Neuronal stem cell (in vitro differentiated cells): ENCODE results near the gene NEGR1.

ENCODE experiments used
- DNase-seq: peaks from one replicate; pipeline ENCODE4 v3.0.0-alpha.2; 2013; ENCODE audit warnings: low spot score
- H2AFZ ChIP-seq: one replicate; pipeline ENCODE4 v1.6.1; 2013; ENCODE audit warnings: mild to moderate bottlenecking, low read length, inconsistent platforms
- H2AK5ac ChIP-seq: 2 replicates; pipeline ENCODE4 v1.6.1; 2013; ENCODE audit warnings: low read depth, mild to moderate bottlenecking, inconsistent platforms, low read length, moderate library complexity, mixed read lengths
- H2BK120ac ChIP-seq: 2 replicates; pipeline ENCODE4 v1.6.1; 2013; ENCODE audit warnings: low read depth, mild to moderate bottlenecking, inconsistent platforms, low read length, moderate library complexity, mixed read lengths
- H2BK12ac ChIP-seq: one replicate; pipeline ENCODE4 v1.6.1; 2013; ENCODE audit warnings: low read length, inconsistent platforms
- H2BK15ac ChIP-seq: 2 replicates; pipeline ENCODE4 v1.6.1; 2013; ENCODE audit warnings: mild to moderate bottlenecking, low read length, inconsistent platforms, mixed read lengths
- H2BK5ac ChIP-seq: one replicate; pipeline ENCODE4 v1.6.1; 2013; ENCODE audit warnings: inconsistent platforms, mild to moderate bottlenecking, low read length, moderate library complexity
- H3K14ac ChIP-seq: one replicate; pipeline ENCODE4 v1.6.1; 2013; ENCODE audit warnings: low read length, inconsistent platforms
- H3K18ac ChIP-seq: 2 replicates; pipeline ENCODE4 v1.6.1; 2013; ENCODE audit warnings: low read length, inconsistent platforms
- H3K23ac ChIP-seq: 2 replicates; pipeline ENCODE4 v1.6.1; 2013; ENCODE audit warnings: low read depth, mild to moderate bottlenecking, mixed read lengths, low read length, inconsistent platforms; ENCODE audit not compliant: poor library complexity
- H3K27ac ChIP-seq: replicated peaks from 3 replicates; pipeline ENCODE4 v1.5.1; 2013; ENCODE audit warnings: low read length, inconsistent platforms
- H3K27me3 ChIP-seq, 3 experiments: 2 replicates each; pipeline ENCODE4 v1.6.1; 2013; ENCODE audit warnings: low read length in 3 of 3, mild to moderate bottlenecking in 2 of 3, inconsistent platforms in 1 of 3, low read depth in 1 of 3, mixed read lengths in 1 of 3, moderate library complexity in 1 of 3; ENCODE audit not compliant: control insufficient read depth in 3 of 3, insufficient read depth in 3 of 3
- H3K36me3 ChIP-seq, 2 donors: replicated peaks in 1 of 2; 2 replicates each; pipeline ENCODE4 v1.6.1; 2013; ENCODE audit warnings: low read length in 2 of 2; ENCODE audit not compliant: control insufficient read depth in 2 of 2, insufficient read depth in 2 of 2
- H3K4ac ChIP-seq: 2 replicates; pipeline ENCODE4 v1.6.1; 2013; ENCODE audit warnings: inconsistent platforms, mild to moderate bottlenecking, low read length, moderate library complexity
- H3K4me1 ChIP-seq, 2 donors: 1 replicate in 1 of 2; 2 replicates in 1 of 2; pipeline ENCODE4 v1.6.1; 2013; ENCODE audit warnings: low read length in 2 of 2, low read depth in 1 of 2; ENCODE audit not compliant: control insufficient read depth in 2 of 2, insufficient read depth in 1 of 2
- H3K4me2 ChIP-seq: one replicate; pipeline ENCODE4 v1.6.1; 2013; ENCODE audit warnings: mild to moderate bottlenecking, low read length, inconsistent platforms; ENCODE audit not compliant: insufficient read depth, poor library complexity, severe bottlenecking
- H3K4me3 ChIP-seq, 2 donors: 2 replicates each; pipeline ENCODE4 v1.5.1; 2013; ENCODE audit warnings: low read length in 2 of 2, mild to moderate bottlenecking in 2 of 2, inconsistent platforms in 1 of 2, moderate library complexity in 1 of 2
- H3K79me1 ChIP-seq: one replicate; pipeline ENCODE4 v1.6.1; 2013; ENCODE audit warnings: low read depth, mild to moderate bottlenecking, inconsistent platforms, low read length, moderate library complexity
- H3K9ac ChIP-seq: one replicate; pipeline ENCODE4 v1.6.1; 2013; ENCODE audit warnings: mild to moderate bottlenecking, low read depth, low read length, inconsistent platforms; ENCODE audit not compliant: poor library complexity
- H3K9me3 ChIP-seq, 2 donors: replicated peaks in 1 of 2; 2 replicates each; pipeline versions ENCODE3 to v1.6.1; 2013; ENCODE audit warnings: low read length in 2 of 2, mild to moderate bottlenecking in 2 of 2, inconsistent platforms in 1 of 2, low read depth in 1 of 2, mixed read lengths in 1 of 2, moderate library complexity in 1 of 2; ENCODE audit not compliant: control insufficient read depth in 2 of 2, insufficient read depth in 1 of 2
- H4K8ac ChIP-seq: one replicate; pipeline ENCODE4 v1.6.1; 2013; ENCODE audit warnings: low read depth, mild to moderate bottlenecking, inconsistent platforms, low read length, moderate library complexity
- H4K91ac ChIP-seq: one replicate; pipeline ENCODE4 v1.6.1; 2013; ENCODE audit warnings: low read length, low read depth, mild to moderate bottlenecking, inconsistent platforms; ENCODE audit not compliant: poor library complexity
- WGBS, 2 donors: extraction: QIAGEN DNeasy Blood & Tissue Kit; methylation state at CpG; one replicate each; pipeline ENCODE4 v1.1.7; 2013; ENCODE audit warnings: missing lambda C conversion rate in 2 of 2, mixed read lengths in 1 of 2; ENCODE audit not compliant: insufficient read length in 2 of 2, insufficient replicate concordance in 1 of 2; ENCODE audit errors: extremely low coverage in 2 of 2; 5-methylcytosine and 5-hydroxymethylcytosine counted together

Gene NEGR1

DNA sequence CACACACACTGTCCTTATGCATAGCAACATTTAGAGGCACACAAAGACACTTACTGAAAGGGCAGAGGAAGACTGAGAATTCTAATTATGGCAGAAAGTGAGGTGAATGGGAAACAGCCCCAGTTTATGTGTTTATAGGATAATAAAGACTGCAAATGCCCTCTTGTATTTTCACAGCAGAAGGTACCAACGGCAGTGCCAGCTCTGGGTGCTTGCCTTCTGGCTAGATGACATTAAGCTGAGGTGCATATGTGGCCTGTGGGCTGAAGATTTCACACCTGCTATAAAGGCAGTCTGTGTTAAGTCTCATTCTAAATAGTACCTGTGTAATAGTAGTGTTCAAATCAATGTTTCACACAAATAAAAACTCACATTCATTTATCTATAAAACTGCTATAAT lies 854.3 kb downstream of the NEGR1 start:
- Histone ChIP-seq H2BK120ac (no peak overlapping the region), H3K18ac (no peak overlapping the region), H2AK5ac (no peak overlapping the region), H2BK5ac (no peak overlapping the region), H3K4me2 (no peak overlapping the region), H4K8ac (no peak overlapping the region), H3K4me3 (no peak overlapping the region), H2AFZ (no peak overlapping the region), H3K4ac (no peak overlapping the region), H3K79me1 (no peaks in the 10 kb centered on the region), H4K91ac (no peak overlapping the region), H2BK15ac (no peak overlapping the region), H3K27me3 (no peaks in the 10 kb centered on the region), H3K14ac (no peak overlapping the region), H3K36me3 (no peaks in the 10 kb centered on the region), H3K9me3 (no peaks in the 10 kb centered on the region), H3K23ac (no peak overlapping the region), H3K4me1 (no peaks in the 10 kb centered on the region), H2BK12ac (peak overlapping the region; percentile 41), H3K9ac (no peak overlapping the region), H3K27ac (no peak overlapping the region)
- no CpG with 5 or more reads among the region's 1 CpG for WGBS, 2 donors
- no peak for DNase-seq

DNA sequence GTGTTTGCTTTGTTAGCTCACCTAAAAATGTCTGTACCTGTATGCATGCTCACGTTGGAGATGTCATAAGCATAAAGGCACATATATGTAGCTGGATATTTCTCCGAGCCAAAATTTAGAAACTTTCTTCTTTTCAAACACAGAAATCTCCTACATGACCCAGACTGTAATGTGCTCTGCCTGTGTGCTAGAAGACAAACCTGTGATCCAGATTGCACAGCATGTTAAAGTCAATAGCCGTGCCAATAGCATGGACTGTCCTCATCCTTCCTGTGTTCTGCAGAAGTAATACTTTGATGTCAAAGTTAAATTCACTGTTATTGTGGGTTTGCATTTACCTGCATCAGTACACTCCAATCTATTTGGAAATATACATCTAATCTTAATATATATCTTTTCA lies 855.3 kb downstream of the NEGR1 start:
- no peak overlapping the region for H3K14ac ChIP-seq
- no peak overlapping the region for H3K9ac ChIP-seq
- no peaks in the 10 kb centered on the region for H3K4me1 ChIP-seq
- no peak overlapping the region for H2BK120ac ChIP-seq
- no peak overlapping the region for H3K4ac ChIP-seq
- no peak for DNase-seq
- no peaks in the 10 kb centered on the region for H3K9me3 ChIP-seq
- H4K8ac ChIP-seq = no peak overlapping the region
- no peaks in the 10 kb centered on the region for H3K36me3 ChIP-seq
- no peak overlapping the region for H4K91ac ChIP-seq
- H3K27me3 ChIP-seq = no peaks in the 10 kb centered on the region
- H3K4me3 ChIP-seq = no peak overlapping the region
- peak overlapping the region; percentile 19 for H2AFZ ChIP-seq
- no peaks in the 10 kb centered on the region for H3K79me1 ChIP-seq
- H2BK12ac ChIP-seq = no peak overlapping the region
- H2AK5ac ChIP-seq = no peak overlapping the region
- H2BK5ac ChIP-seq = no peak overlapping the region
- no peak overlapping the region for H3K18ac ChIP-seq
- WGBS, 2 donors = no CpG with 5 or more reads among the region's 3 CpGs
- no peak overlapping the region for H3K27ac ChIP-seq
- H3K4me2 ChIP-seq = no peak overlapping the region
- no peak overlapping the region for H3K23ac ChIP-seq
- no peak overlapping the region for H2BK15ac ChIP-seq

DNA sequence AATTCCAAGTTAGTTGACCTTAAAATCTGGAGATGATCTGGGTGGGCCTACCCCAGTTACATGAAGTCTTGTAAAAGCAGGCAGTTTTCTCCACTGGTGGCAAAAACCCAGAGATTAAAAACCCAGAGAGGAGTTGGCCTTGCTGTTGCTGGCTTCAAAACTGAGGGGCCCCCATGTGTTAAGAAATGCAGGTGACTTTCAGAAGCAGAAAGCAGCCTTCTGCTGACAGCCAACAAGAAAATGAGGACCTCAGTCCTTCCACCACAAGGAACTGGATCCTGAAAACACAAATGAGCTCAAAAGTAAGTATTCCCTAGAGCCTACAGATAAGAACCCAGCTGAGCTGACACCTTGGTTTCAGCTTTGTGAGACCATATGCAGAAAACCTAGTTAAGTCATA lies 857.8 kb downstream of the NEGR1 start:
- Histone ChIP-seq H3K4me1 (no peaks in the 10 kb centered on the region), H2AK5ac (no peak overlapping the region), H3K9me3 (no peaks in the 10 kb centered on the region), H2BK120ac (no peak overlapping the region), H3K4ac (no peak overlapping the region), H2AFZ (no peak overlapping the region), H2BK15ac (no peak overlapping the region), H3K4me3 (no peak overlapping the region), H2BK5ac (no peak overlapping the region), H3K36me3 (no peaks in the 10 kb centered on the region), H3K14ac (no peak overlapping the region), H3K27ac (no peak overlapping the region), H3K27me3 (no peaks in the 10 kb centered on the region), H3K4me2 (no peak overlapping the region), H3K18ac (no peak overlapping the region), H3K79me1 (no peaks in the 10 kb centered on the region), H3K9ac (no peak overlapping the region), H2BK12ac (no peak overlapping the region), H4K91ac (no peak overlapping the region), H4K8ac (no peak overlapping the region), H3K23ac (no peak overlapping the region)
- no peak for DNase-seq

DNA sequence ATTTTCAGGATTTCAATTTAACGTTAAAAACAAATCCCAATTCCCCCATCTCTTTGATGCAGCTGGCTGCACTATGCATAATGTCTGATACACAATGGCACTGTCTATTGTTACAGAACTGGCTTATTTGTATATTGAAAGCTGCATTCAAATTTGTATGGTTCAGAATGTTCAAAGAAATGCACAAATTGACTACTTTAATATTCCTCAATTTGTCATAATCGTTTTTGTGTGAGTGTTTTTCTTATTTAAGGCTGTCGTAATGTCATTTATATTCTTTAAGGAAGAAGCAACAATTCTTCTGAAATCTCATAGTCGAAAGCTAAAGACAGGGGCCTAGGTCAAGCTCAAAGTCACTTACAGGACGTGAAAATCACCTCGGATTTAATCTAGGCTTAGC lies 860.1 kb downstream of the NEGR1 start:
- no CpG with 5 or more reads among the region's 6 CpGs for WGBS, 2 donors
- Histone ChIP-seq H3K4me2 (no peak overlapping the region), H2BK12ac (no peak overlapping the region), H4K8ac (no peak overlapping the region), H3K27ac (no peak overlapping the region), H3K79me1 (no peaks in the 10 kb centered on the region), H3K4me1 (no peaks in the 10 kb centered on the region), H3K4ac (no peak overlapping the region), H2BK120ac (no peak overlapping the region), H3K36me3 (no peaks in the 10 kb centered on the region), H4K91ac (no peak overlapping the region), H3K14ac (no peak overlapping the region), H2BK5ac (no peak overlapping the region), H2AFZ (no peak overlapping the region), H3K23ac (no peak overlapping the region), H3K9me3 (no peaks in the 10 kb centered on the region), H2AK5ac (no peak overlapping the region), H3K27me3 (no peaks in the 10 kb centered on the region), H3K4me3 (no peak overlapping the region), H3K9ac (no peak overlapping the region), H2BK15ac (no peak overlapping the region), H3K18ac (no peak overlapping the region)
- no peak for DNase-seq
